ENCODE measurements around the gene SCGN.

Gene SCGN

DNA sequence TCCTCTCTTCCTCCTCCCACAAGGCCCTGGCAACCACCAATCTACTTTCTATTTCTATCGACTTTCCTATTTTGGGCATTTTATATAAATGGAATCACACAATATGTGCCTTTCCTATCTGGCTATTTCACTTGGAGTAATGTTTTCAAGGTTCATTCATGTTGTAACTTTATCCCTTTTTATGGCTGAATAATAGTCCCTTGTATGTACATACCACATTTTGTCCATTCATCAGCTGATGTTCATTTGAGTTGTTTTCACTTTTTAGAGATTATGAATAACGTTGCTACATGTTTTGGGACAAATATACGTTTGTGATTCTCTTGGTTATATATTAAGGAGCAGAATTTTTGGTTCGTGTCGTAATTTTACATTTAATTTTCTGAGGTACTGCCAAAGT lies 33.9 kb downstream of the SCGN start:
- DNase-seq (ENCODE audit: low read depth in 2 of 2), result no peak

GRCh38 chr6:25686856-25687255 lies 34.8 kb downstream of the SCGN start:
- no peak for DNase-seq (ENCODE audit: low read depth in 2 of 2)

GRCh38 chr6:25689966-25690365 lies 38.0 kb downstream of the SCGN start:
- no peak for DNase-seq (ENCODE audit: low read depth in 2 of 2)

DNA sequence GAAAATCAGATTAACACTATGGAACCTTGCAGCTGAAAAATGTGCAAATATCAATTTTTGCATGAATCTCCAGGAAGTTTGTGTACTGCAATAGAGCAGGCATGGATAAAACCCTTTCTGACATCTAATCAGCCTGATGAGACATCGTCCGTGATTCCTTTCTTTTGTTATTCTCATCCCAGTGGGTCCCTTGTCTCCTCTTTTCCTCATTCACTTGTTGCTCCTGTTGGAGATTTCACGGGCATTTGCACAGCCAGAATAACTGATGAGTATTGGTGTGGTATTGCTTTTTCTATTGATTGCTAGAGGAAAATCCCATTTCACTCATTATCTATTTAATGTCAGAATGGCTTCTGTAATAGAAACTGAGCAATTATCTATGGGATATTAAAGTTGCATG lies 39.9 kb downstream of the SCGN start:
- DNase-seq (ENCODE audit: low read depth in 2 of 2), result no peak

GRCh38 chr6:25692472-25692871 lies 40.5 kb downstream of the SCGN start:
- DNase-seq (ENCODE audit: low read depth in 2 of 2), result no peak

GRCh38 chr6:25694366-25694765 lies 42.4 kb downstream of the SCGN start:
- no peak for DNase-seq (ENCODE audit: low read depth in 2 of 2)

DNA sequence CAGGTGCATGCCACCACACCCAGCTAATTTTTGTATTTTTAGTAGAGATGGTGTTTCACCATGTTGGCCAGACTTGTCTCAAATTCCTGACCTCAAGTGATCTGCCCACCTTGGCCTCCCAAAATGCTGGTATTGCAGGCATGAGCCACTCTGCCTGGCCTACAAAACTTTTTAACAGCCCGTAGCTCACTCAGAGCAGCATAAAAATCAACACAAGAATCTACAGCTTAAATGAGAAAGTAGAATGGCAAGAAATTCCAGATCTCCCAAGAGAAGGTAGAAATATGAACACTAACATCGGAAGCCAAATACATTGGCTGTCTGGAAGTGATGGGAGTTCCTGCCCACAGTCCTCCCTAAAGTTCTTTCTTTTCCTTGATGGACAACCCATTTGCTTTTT lies 43.7 kb downstream of the SCGN start:
- DNase-seq (ENCODE audit: low read depth in 2 of 2), result no peak

- no peak for DNase-seq (ENCODE audit: low read depth in 2 of 2)
Observed at GRCh38 chr6:25697537-25698340, 45.7 kb downstream of the SCGN start.

GRCh38 chr6:25698631-25699030 lies 46.6 kb downstream of the SCGN start:
- no peak for DNase-seq (ENCODE audit: low read depth in 2 of 2)

DNA sequence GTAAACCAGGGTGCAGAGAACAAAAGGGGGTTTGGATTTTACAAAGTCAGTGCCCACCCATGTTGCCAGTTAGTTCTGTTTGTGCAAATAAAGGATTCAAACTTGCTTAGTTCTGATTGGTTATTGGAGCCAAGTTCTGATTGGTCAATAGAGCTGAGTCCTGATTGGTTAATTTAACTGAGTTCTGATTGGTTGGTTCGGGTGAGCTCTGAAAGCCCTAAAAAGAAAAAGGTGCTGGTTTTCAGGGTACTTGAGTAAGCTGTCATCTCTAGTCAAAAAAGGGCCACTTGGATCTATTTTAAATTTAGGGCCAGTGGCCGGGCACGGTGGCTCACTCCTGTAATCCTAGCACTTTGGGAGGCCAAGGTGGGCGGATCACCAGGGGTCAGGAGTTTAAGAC lies 47.6 kb downstream of the SCGN start:
- no peak for DNase-seq (ENCODE audit: low read depth in 2 of 2)

DNA sequence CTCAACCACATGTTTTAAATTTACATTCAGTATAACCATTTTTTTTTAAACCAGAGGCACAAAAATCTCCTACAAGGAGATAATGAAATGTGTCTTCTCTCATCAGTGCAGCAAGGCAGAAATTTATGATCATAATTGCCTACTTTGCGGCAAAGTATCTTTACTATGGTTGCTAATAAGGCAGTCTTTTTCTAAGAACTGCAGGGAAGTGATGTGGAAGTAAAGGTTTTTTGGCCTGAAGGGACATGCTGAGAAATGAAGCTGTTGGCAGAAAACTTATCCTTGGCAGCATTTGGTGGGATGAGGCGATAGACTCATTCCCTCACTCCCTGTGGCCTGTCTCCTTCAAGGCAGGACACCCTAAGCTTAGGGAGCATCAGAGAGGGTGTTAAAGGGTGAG lies 48.7 kb downstream of the SCGN start:
- no peak for DNase-seq (ENCODE audit: low read depth in 2 of 2)

DNA sequence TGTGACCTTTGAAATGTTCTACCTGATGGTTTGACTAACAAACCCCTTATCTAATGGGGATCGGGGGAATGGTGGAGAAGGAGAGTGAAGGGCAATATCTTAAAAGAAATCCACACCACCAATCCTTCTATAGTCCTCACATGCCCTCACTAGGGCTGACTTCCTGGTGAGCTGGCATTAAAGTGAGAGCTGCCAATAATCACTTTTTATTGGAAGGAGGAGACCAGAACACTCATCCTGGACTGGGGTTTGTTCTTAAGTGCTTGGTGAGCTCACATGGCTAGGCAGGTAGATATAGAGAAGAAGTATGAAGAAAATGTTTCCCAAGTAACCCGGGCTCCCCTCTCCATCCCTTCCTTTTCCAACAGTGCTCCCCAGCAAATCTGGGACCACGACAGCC lies 49.8 kb downstream of the SCGN start:
- DNase-seq (ENCODE audit: low read depth in 2 of 2), result no peak

GRCh38 chr6:25703005-25703404 lies 51.0 kb downstream of the SCGN start:
- no peak for DNase-seq (ENCODE audit: low read depth in 2 of 2)

DNA sequence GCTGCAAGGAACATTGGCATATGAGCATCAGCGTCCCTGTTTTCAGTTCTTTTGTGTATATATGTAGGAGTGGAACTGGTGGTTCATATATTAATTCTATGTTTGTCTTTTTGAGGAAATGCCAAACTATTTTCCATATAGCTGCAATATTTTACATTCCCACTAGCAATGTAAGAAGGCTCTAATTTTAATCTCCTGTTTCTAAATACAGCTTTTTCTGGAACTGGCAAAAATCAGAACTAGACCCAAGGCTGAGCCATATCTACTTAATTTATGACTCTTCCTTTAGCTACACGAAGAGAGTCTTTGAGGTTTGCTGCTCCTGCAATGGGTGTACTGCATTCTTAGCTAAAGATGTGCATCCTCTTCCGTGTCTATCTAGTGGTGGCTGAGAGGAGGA lies 52.0 kb downstream of the SCGN start:
- DNase-seq (ENCODE audit: low read depth in 2 of 2), result no peak

DNA sequence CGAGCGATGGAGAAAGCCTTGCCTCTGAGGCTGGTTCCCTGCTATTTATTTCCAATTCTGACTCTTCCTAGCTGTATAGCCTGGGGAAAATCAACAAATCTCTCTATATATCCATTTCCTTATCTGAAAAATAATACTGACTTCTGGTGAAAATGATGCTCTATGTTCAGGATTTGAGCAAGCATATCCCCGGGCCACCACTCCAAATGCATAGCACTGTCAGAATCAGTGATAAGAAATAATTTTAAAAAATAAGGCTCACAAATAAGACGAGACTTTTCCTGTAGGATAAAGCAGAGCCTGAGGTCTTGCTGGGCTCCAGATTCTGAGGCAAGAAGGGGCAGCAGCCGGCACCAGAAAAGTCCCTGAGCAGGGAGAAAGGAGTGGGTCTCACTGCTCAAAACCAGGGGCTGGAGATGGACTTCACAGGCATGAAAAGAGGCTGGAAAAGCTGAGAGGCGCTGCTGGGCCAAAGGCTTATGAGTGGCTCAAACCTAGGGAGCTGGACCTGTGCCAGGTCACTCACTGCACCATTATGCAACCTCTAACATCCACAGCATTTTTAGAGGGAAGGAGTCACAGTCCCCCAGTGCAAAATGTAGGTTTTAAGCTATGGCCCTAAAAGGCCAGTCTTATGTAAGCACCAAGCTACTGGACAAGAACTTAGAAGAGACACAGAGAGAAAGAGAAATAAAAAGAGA lies 54.4 kb downstream of the SCGN start:
- DNase-seq (ENCODE audit: low read depth in 2 of 2), result no peak

GRCh38 chr6:25709761-25710160 lies 57.7 kb downstream of the SCGN start:
- DNase-seq (ENCODE audit: low read depth in 2 of 2), result no peak

DNA sequence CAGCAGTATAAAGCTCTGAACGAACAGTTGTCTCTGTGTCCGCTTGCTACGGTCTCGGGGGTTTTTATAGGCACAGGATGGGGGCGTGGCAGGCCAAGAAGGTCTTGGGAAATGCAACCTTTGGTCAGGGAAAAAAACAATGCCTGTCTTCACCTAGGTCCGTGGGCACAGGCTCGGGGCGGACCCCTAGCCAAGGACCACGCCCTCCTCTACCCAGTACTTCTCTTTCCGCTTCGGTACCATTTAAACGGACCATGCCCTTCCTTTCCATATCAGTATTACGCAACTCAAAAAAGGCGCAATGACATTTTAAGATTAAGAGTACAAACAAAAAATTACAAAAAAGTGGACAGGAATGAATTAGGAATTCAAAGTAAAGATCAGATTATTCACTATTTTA lies 58.3 kb downstream of the SCGN start:
- no peak for DNase-seq (ENCODE audit: low read depth in 2 of 2)

DNA sequence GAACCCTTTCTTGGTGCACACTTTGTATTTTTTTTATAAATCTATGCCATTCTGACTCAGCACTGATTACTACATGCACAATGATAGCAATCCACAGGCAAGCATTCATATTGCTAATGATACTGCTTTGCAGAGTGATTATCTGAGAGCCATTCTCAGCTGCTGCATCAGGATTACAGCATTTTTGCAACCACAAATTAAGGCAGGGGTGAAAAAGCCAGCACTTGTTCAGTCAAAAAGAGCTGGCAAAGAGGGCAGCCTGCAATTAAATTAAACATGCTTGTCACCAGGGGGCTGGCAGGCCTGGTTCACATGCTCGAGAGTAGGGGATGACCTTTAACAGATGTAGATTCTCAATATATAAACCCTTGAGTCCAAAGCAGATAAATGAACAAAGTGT lies 61.8 kb downstream of the SCGN start:
- DNase-seq (ENCODE audit: low read depth in 2 of 2), result no peak

GRCh38 chr6:25714765-25715164 lies 62.8 kb downstream of the SCGN start:
- DNase-seq (ENCODE audit: low read depth in 2 of 2), result no peak

DNA sequence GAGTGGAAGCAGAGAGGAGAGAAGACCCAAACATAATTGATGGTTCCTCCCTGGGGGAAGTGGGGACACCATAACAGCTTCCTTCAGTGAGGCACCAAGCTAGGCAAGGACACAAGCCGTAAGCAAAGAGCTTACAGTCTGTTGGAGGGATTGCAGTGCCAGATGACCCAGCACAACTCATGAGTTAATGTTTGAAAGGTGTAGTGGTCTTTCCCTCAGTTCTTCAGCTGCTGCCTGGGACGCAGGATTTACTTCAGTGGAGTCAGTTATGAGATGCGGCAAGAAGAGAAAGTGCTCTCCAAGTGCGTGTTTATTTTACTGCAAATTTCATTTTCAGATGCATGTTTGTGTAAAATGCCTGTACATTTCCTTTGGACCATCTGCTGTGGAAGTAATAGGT lies 63.8 kb downstream of the SCGN start:
- DNase-seq (ENCODE audit: low read depth in 2 of 2), result no peak

- DNase-seq (ENCODE audit: low read depth in 2 of 2), result no peak
Observed at GRCh38 chr6:25717866-25718740, 66.1 kb downstream of the SCGN start.

DNA sequence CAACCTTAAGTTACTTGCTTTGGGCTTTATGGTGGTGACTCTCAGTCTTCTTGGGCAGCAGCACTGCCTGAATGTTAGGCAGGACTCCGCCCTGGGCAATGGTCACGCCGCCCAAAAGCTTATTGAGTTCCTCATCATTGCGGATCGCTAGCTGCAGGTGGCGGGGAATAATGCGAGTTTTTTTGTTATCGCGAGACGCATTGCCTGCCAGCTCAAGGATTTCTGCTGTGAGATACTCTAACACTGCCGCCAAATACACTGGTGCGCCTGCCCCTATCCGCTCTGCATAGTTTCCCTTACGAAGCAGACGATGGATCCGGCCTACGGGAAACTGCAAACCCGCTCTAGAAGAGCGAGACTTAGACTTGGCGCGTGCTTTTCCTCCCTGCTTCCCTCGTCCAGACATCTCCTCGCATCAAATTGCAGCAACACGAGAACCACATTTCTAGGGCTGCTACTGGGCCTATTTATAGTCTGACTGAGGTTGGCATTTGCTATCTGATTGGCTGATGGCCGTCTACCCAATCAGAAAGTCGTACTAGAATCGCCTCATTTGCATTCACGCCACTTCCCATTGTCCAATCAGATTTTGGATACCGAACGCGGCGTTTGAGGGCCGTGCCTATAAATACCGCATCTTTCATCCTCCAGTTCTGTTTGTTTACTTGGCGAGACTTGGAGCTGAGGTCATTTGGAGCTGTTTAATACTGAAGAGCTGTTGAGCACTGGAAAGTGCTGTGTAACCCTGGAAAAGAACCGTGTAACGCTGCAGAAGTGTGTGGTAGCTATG lies 74.3 kb downstream of the SCGN start:
- DNase-seq (ENCODE audit: low read depth in 2 of 2), result no peak
